HCT116 (cell line): ENCODE data around the gene ZCCHC2. TPM values are rescaled to one million over a fixed set of nuclear protein-coding genes. Genes with fewer than 3 reads are reported as not detected.

ENCODE experiments used
- ATAC-seq: fragments of 200-7000 bp; cut with Tn5 transposase; 2 replicates; pipeline ENCODE4 v1.9.1; 2020; ENCODE audit warnings: mild to moderate bottlenecking, moderate library complexity
- BruUV-seq: library from RNA; stranded (reverse); fragments of 400-500 nt; replicated peaks from 2 replicates; lab custom pipeline; 2021; lab: Mats Ljungman, UMichigan
- CTCF ChIA-PET: fragments of 300-600 bp; sonication (Branson Sonifier 250); formaldehyde crosslinking; loops from one replicate; lab custom pipeline; 2021; ENCODE audit warnings: antibody characterized with exemption; lab: Charles Lee
- POLR2A ChIA-PET: fragments of 300-600, 350-600 bp; sonication (Branson Sonifier 250); formaldehyde crosslinking; loops from one replicate; lab custom pipeline; 2021; ENCODE audit warnings: antibody characterized with exemption; lab: Charles Lee
- RAD21 ChIA-PET, 2 experiments: fragments of 300-600 bp; sonication (Branson Sonifier 250); formaldehyde crosslinking; loops; one replicate each; lab custom pipeline; 2023; ENCODE audit warnings: low total read pairs in 2 of 2; ENCODE audit not compliant: uncharacterized antibody in 2 of 2, unreplicated experiment in 2 of 2, low non-redundant PET in 1 of 2; lab: Charles Lee
- DNase-seq: peaks from one replicate; pipeline ENCODE4 v3.0.0-alpha.2; 2010; ENCODE audit warnings: low read depth, low spot score
- H2AFZ ChIP-seq: fragments of 200-600 bp; shearing (Covaris generic), sonication (generic); 2 replicates; pipeline ENCODE4 v1.6.1; 2017; ENCODE audit warnings: low read depth, mixed run types, mixed read lengths, antibody characterized with exemption, low read length; ENCODE audit not compliant: poor library complexity, severe bottlenecking
- H3K27ac ChIP-seq: 2 replicates; pipeline ENCODE4 v1.5.1; 2012; ENCODE audit warnings: low read depth, low read length
- H3K27me3 ChIP-seq: fragments of 200-600 bp; sonication (generic); 2 replicates; pipeline ENCODE4 v1.6.1; 2016; ENCODE audit warnings: mixed run types, low read length, mixed read lengths; ENCODE audit not compliant: insufficient read depth
- H3K36me3 ChIP-seq, 2 experiments: fragments of 200-500 bp in 1 of 2; fragments of 200-600 bp in 1 of 2; sonication (Bioruptor generic) in 1 of 2; sonication (generic) in 1 of 2; 2 replicates each; pipeline versions ENCODE4 v1.5.1 to v1.6.1; 2014 to 2016; ENCODE audit warnings: low read length in 2 of 2, inconsistent platforms in 1 of 2, mixed read lengths in 1 of 2, mixed run types in 1 of 2; ENCODE audit not compliant: insufficient read depth in 2 of 2, control insufficient read depth in 1 of 2
- H3K4me1 ChIP-seq, 2 experiments: fragments of 200-600 bp in 1 of 2; sonication (generic) in 1 of 2; 2 replicates each; pipeline versions ENCODE4 v1.5.1 to v1.6.1; 2012 to 2017; ENCODE audit warnings: low read length in 2 of 2, inconsistent platforms in 1 of 2, mild to moderate bottlenecking in 1 of 2, mixed read lengths in 1 of 2, mixed run types in 1 of 2, moderate library complexity in 1 of 2; ENCODE audit not compliant: insufficient read depth in 2 of 2, control insufficient read depth in 1 of 2
- H3K4me2 ChIP-seq: fragments of 200-600 bp; sonication (generic); 2 replicates; pipeline ENCODE4 v1.6.1; 2017; ENCODE audit warnings: mixed run types, low read length, mixed read lengths
- H3K4me3 ChIP-seq, 2 experiments: fragments of 200-600 bp in 1 of 2; sonication (generic) in 1 of 2; replicated peaks in 1 of 2; 2 replicates each; pipeline ENCODE4 v1.5.1; 2011 to 2016; ENCODE audit warnings: low read length in 2 of 2, control low read depth in 1 of 2, low read depth in 1 of 2, mild to moderate bottlenecking in 1 of 2, mixed read lengths in 1 of 2, mixed run types in 1 of 2
- H3K79me2 ChIP-seq: fragments of 200-600 bp; sonication (generic); 2 replicates; pipeline ENCODE4 v1.6.1; 2017; ENCODE audit warnings: mild to moderate bottlenecking, mixed run types, low read length, moderate library complexity, mixed read lengths; ENCODE audit not compliant: insufficient read depth
- H3K9ac ChIP-seq: fragments of 200-600 bp; sonication (generic); 2 replicates; pipeline ENCODE4 v1.6.1; 2016; ENCODE audit warnings: low read length, mixed read lengths
- H3K9me2 ChIP-seq: fragments of 200-600 bp; sonication (generic), shearing (Covaris generic); 2 replicates; pipeline ENCODE4 v1.6.1; 2017; ENCODE audit warnings: mixed run types, mild to moderate bottlenecking, moderate library complexity; ENCODE audit not compliant: insufficient read depth
- H3K9me3 ChIP-seq, 2 experiments: fragments of 200-500 bp in 1 of 2; fragments of 200-600 bp in 1 of 2; sonication (Bioruptor generic) in 1 of 2; sonication (generic) in 1 of 2; 2 replicates each; pipeline ENCODE4 v1.6.1; 2014 to 2017; ENCODE audit warnings: low read length in 2 of 2, mixed read lengths in 2 of 2, inconsistent platforms in 1 of 2, low read depth in 1 of 2, mild to moderate bottlenecking in 1 of 2, mixed run types in 1 of 2, moderate library complexity in 1 of 2; ENCODE audit not compliant: control insufficient read depth in 1 of 2, insufficient read depth in 1 of 2
- H4K20me1 ChIP-seq: fragments of 200-600 bp; sonication (generic), shearing (Covaris generic); 2 replicates; pipeline ENCODE4 v1.6.1; 2017; ENCODE audit warnings: mixed run types, mild to moderate bottlenecking, moderate library complexity; ENCODE audit not compliant: insufficient read depth
- CTCF ChIP-seq, 3 experiments: fragments of 200-600 bp in 1 of 3; sonication (generic) in 1 of 3; IDR thresholded peaks in 2 of 3; conservative IDR thresholded peaks in 1 of 3; 2 replicates each; pipeline ENCODE4 v1.5.1; 2012 to 2017; ENCODE audit warnings: low read depth in 2 of 3, low read length in 2 of 3, antibody characterized with exemption in 1 of 3, borderline replicate concordance in 1 of 3, control low read depth in 1 of 3, mild to moderate bottlenecking in 1 of 3, mixed read lengths in 1 of 3, mixed run types in 1 of 3, moderate library complexity in 1 of 3; ENCODE audit not compliant: insufficient read depth in 1 of 3
- EGR1 ChIP-seq: IDR thresholded peaks from 2 replicates; pipeline ENCODE4 v1.6.1; 2012; ENCODE audit warnings: low read depth
- EZH2 ChIP-seq: fragments of 200-600 bp; sonication (generic); IDR thresholded peaks from 2 replicates; pipeline ENCODE4 v1.6.1; 2017; ENCODE audit warnings: antibody characterized with exemption, mixed run types
- EZH2phosphoT487 ChIP-seq: fragments of 200-600 bp; IDR thresholded peaks from 2 replicates; pipeline ENCODE4 v1.6.1; 2018; ENCODE audit warnings: antibody characterized with exemption, borderline replicate concordance
- JUND ChIP-seq: IDR thresholded peaks from 2 replicates; pipeline ENCODE4 v1.6.1; 2012
- POLR2A ChIP-seq: IDR thresholded peaks from 2 replicates; pipeline ENCODE4 v1.7.0; 2011; ENCODE audit warnings: borderline replicate concordance; ENCODE audit not compliant: insufficient read depth, insufficient read length; ENCODE audit errors: extremely low read depth
- RAD21 ChIP-seq: IDR thresholded peaks from 2 replicates; pipeline ENCODE4 v1.6.1; 2012; ENCODE audit warnings: low read depth, mild to moderate bottlenecking
- REST ChIP-seq: IDR thresholded peaks from 2 replicates; pipeline ENCODE4 v1.6.1; 2012; ENCODE audit warnings: low read depth
- SIN3A ChIP-seq: IDR thresholded peaks from 2 replicates; pipeline ENCODE4 v1.6.1; 2012; ENCODE audit warnings: low read depth
- TCF7L2 ChIP-seq: IDR thresholded peaks from 2 replicates; pipeline ENCODE4 v1.7.0; 2011; ENCODE audit warnings: borderline replicate concordance, inconsistent platforms; ENCODE audit not compliant: insufficient read depth, insufficient read length; ENCODE audit errors: extremely low read depth
- ZFX ChIP-seq: fragments of 450-650 bp; IDR thresholded peaks from 2 replicates; pipeline ENCODE4 v1.6.1; 2017
- intact Hi-C: fragments of 100-400 bp; cut with micrococcal nuclease; formaldehyde crosslinking; loops from 2 replicates; pipeline ENCODE4 v1.10.0; 2022
- total RNA-seq: library from RNA; stranded (reverse); gene quantifications from one replicate; pipeline ENCODE4 v1.2.1, GENCODE V29; 2021; ENCODE audit not compliant: unreplicated experiment
- TF ChIP-seq, protein P1 (sequence below): IDR thresholded peaks from 2 replicates; pipeline ENCODE4 v1.6.1; 2012

The ZCCHC2 gene
- total RNA-seq, 1 experiment from 2014 or later: 17.7 TPM

DNA sequence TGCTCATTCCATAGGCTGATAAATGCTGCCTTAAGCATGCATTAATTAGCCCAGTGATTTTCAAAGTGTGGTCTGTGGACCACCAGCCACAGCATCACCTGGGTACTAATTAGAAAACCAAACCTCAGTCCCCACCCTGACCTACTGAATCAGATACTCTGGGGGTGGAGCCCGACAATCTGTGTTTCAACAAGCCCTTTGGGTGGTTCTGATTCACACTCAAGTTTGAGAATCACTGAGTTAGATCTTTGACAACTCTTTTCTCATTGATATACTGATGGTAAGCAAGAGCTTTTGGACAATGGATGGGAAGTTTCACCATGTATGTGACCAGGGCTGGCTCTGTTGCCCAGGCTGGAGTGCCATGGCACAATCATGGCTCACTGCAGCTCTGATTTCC, 95.9 kb downstream of the ZCCHC2 start (continued):
- TF ChIP-seq CTCF (IDR thresholded peaks at IDR 0.05 in 2 of 3, conservative IDR thresholded peaks at IDR 0.05 in 1 of 3; ENCODE audit: borderline replicate concordance in 1 of 3, insufficient read depth in 1 of 3, low read depth in 2 of 3, low read length in 2 of 3): no peak
- no peak for TF ChIP-seq EZH2phosphoT487
- TF ChIP-seq ZFX: no peak
- no peak for TF ChIP-seq SIN3A
- TF ChIP-seq RAD21: no peak
- no peak for TF ChIP-seq JUND
- no peak for TF ChIP-seq POLR2A

DNA sequence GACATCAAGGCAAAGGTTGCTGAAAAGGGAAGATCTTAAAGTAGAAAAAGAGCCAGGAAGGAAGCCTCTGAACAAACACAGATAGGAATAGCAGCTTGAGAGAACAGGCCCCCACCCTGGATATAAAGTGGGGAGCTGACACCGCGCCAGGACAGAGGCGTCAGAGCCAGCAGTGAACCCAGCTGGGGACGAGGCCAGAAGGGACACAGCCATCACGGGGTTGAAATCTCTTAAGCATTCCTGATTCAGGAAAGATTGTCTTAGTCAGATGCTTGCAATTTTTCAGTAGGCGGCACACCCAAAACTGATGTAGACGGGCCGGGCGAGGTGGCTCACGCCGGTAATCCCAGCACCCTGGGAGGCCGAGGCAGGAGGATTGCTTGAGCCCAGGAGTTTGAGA, 98.7 kb downstream of the ZCCHC2 start:
- DNase-seq: no peak
- Histone ChIP-seq H2AFZ (no peak overlapping the region), H3K9me3 (no peaks in the 10 kb centered on the region), H3K4me1 (peaks cover 0 to 6% of the 10 kb centered on the region in 2 experiments; a peak in 3 of 4 replicates), H4K20me1 (no peaks in the 10 kb centered on the region), H3K4me3 (no peak overlapping the region), H3K36me3 (no peaks in the 10 kb centered on the region), H3K4me2 (no peak overlapping the region), H3K79me2 (no peaks in the 10 kb centered on the region), H3K27ac (no peak overlapping the region), H3K9ac (no peak overlapping the region), H3K27me3 (no peaks in the 10 kb centered on the region), H3K9me2 (no peaks in the 10 kb centered on the region)
- TF ChIP-seq CTCF (IDR thresholded peaks at IDR 0.05 in 2 of 3, conservative IDR thresholded peaks at IDR 0.05 in 1 of 3; ENCODE audit: borderline replicate concordance in 1 of 3, insufficient read depth in 1 of 3, low read depth in 2 of 3, low read length in 2 of 3) (no peak), TCF7L2 (no peak), EZH2 (no peak), EGR1 (no peak), REST (no peak), SIN3A (no peak)
- TF ChIP-seq, protein P1, sequence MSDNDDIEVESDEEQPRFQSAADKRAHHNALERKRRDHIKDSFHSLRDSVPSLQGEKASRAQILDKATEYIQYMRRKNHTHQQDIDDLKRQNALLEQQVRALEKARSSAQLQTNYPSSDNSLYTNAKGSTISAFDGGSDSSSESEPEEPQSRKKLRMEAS: no peak
- RAD21 ChIA-PET: no interaction called here
- CTCF ChIA-PET: interaction anchor here (0.9 kb wide), 1 partner anchor 361 kb away, joined by 4 read pairs; no protein-coding TSS in a partner anchor
- ATAC-seq: no peak
- intact Hi-C loops: no loop called here
- no TSS peak for BruUV-seq
- POLR2A ChIA-PET: no interaction called here
